ENCODE measurements around the gene ASTN2.

ASTN2 gene

GRCh38 chr9:116587919-116588318 is 826.9 kb downstream of the ASTN2 start:
- DNase-seq = no peak

- DNase-seq = no peak
Measured at GRCh38 chr9:116585896-116586295, 829.0 kb downstream of the ASTN2 start.

- no peak for DNase-seq
Measured at GRCh38 chr9:116585204-116585603, 829.7 kb downstream of the ASTN2 start.

- DNase-seq = no peak
Measured at GRCh38 chr9:116580853-116581252, 834.0 kb downstream of the ASTN2 start.

- DNase-seq = no peak
Measured at GRCh38 chr9:116576386-116576785, 838.5 kb downstream of the ASTN2 start.

- DNase-seq = no peak
Measured at GRCh38 chr9:116574027-116574679, 840.7 kb downstream of the ASTN2 start.

GRCh38 chr9:116572095-116572748 is 842.6 kb downstream of the ASTN2 start:
- DNase-seq = no peak

GRCh38 chr9:116569111-116569510 is 845.7 kb downstream of the ASTN2 start:
- DNase-seq = no peak

GRCh38 chr9:116566677-116567488 is 848.0 kb downstream of the ASTN2 start:
- DNase-seq = no peak

- no peak for DNase-seq
Measured at GRCh38 chr9:116565986-116566385, 848.9 kb downstream of the ASTN2 start.

GRCh38 chr9:116564266-116564793 is 850.5 kb downstream of the ASTN2 start:
- no peak for DNase-seq

GRCh38 chr9:116558818-116559540 is 855.9 kb downstream of the ASTN2 start:
- DNase-seq = no peak

- no peak for DNase-seq
Measured at GRCh38 chr9:116558035-116558434, 856.8 kb downstream of the ASTN2 start.

- no peak for DNase-seq
Measured at GRCh38 chr9:116555556-116556155, 859.2 kb downstream of the ASTN2 start.

- no peak for DNase-seq
Measured at GRCh38 chr9:116555119-116555518, 859.7 kb downstream of the ASTN2 start.

GRCh38 chr9:116550696-116551436 is 864.0 kb downstream of the ASTN2 start:
- DNase-seq = no peak

- DNase-seq = no peak
Measured at GRCh38 chr9:116549786-116550660, 864.8 kb downstream of the ASTN2 start.

GRCh38 chr9:116549061-116549664 is 865.7 kb downstream of the ASTN2 start:
- no peak for DNase-seq

- DNase-seq = no peak
Measured at GRCh38 chr9:116547729-116548426, 867.0 kb downstream of the ASTN2 start.
